Measurements from ENCODE around the gene SPNS1.

DNA sequence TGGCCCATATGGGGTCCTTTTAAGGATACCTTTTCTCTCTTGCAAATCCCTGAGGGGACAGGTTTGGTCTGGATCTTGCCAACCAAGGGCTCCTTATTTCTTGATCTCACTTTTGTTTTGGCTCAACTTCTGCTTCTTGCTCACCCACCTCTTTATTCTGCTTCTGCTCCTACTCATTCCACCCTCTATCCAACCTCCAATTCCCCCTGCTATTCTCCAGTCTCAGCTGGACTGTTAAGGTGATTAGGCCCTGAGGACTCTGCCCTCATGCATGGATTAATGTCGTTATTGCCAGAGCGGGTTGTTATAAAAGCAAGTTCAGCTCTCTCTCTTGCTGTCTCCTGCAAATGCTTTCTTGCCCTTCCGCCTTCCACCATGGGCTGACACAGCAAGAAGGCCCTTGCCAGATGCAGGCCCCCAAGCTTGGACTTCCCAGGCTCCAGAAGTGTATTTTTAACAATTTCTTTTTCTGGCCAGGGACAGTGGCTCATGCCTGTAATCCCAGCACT, 40.0 kb downstream of the SPNS1 start:
- TF ChIP-seq, protein P1, sequence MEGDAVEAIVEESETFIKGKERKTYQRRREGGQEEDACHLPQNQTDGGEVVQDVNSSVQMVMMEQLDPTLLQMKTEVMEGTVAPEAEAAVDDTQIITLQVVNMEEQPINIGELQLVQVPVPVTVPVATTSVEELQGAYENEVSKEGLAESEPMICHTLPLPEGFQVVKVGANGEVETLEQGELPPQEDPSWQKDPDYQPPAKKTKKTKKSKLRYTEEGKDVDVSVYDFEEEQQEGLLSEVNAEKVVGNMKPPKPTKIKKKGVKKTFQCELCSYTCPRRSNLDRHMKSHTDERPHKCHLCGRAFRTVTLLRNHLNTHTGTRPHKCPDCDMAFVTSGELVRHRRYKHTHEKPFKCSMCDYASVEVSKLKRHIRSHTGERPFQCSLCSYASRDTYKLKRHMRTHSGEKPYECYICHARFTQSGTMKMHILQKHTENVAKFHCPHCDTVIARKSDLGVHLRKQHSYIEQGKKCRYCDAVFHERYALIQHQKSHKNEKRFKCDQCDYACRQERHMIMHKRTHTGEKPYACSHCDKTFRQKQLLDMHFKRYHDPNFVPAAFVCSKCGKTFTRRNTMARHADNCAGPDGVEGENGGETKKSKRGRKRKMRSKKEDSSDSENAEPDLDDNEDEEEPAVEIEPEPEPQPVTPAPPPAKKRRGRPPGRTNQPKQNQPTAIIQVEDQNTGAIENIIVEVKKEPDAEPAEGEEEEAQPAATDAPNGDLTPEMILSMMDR (IDR thresholded peaks at IDR 0.05; ENCODE audit: low read length), result no peak
- no peak for TF ChIP-seq EZH2 (IDR thresholded peaks at IDR 0.05; ENCODE audit: borderline replicate concordance, low read length)
